OCI-LY7 (cell line): ENCODE results near the gene RBMS1.

Experiments
- CTCF ChIP-seq: fragments of 200-600 bp; sonication (generic); conservative IDR thresholded peaks from 2 replicates; pipeline ENCODE4 v1.5.1; 2014; ENCODE audit warnings: mild to moderate bottlenecking, antibody characterized with exemption, low read length, moderate library complexity, mixed read lengths
- EZH2phosphoT487 ChIP-seq: fragments of 200-600 bp; sonication (generic); IDR thresholded peaks from 2 replicates; pipeline ENCODE4 v1.6.1; 2018; ENCODE audit warnings: low read depth, borderline replicate concordance, mild to moderate bottlenecking, mixed run types, antibody characterized with exemption, low read length, moderate library complexity, mixed read lengths

- no peak for TF ChIP-seq CTCF
- TF ChIP-seq EZH2phosphoT487, result no peak
Measured at GRCh38 chr2:160373666-160374065, 119.9 kb downstream of the RBMS1 start.
